Measurements from ENCODE around the gene ALOXE3. TPM values are rescaled to one million over a fixed set of nuclear protein-coding genes. Genes with fewer than 3 reads are reported as not detected.

Gene ALOXE3
- total and polyA plus RNA-seq, 2 experiments from 2014 or later, result 0.10 to 0.27 TPM

DNA sequence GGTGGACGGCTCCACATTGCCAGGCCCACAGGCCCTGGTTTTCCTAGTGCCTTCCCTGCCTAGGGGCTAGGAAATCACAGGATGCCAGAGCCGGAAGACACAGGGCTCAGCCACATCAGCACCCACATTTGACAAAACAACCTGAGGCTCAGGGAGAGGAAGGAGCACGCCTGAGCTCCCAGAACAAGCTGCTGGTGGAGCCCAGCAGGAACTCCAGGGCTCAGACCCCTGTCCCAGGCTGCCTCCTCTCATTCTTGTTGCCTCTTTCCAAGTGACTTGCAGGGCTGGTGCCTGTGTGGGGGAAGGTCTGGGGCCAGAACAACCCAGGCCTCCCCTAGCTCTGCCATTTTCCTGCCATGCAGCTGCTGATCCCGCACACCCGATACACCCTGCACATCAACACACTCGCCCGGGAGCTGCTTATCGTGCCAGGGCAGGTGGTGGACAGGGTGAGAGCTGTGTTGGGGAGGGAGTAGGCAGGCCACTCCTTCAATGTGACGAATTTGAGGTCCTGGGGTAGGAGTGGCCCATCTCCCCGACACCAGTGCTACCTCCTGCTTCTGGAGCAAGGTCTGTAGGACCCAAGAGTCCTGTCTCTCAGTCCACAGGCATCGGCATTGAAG is 71.9 kb downstream of the ALOXE3 start:
- DNase-seq (ENCODE audit: low spot score) (no peak), ATAC-seq (no peak)
- H3K36me3 Mint-ChIP-seq (ENCODE audit: low read depth), result no peaks in the 10 kb centered on the region
- no peak overlapping the region for H2AFZ ChIP-seq
- H3K27me3 Mint-ChIP-seq (ENCODE audit: insufficient read depth, low read depth, poor library complexity), result peaks cover 2% of the 10 kb centered on the region
- TF ChIP-seq ZNF114 (CRISPR knock-in tag; IDR thresholded peaks at IDR 0.05) (no peak), POLR2AphosphoS5 (IDR thresholded peaks at IDR 0.05; ENCODE audit: low read depth) (no peak), CREB1 (CRISPR knock-in tag; IDR thresholded peaks at IDR 0.05; ENCODE audit: low read depth) (no peak), STAT1 (IDR thresholded peaks at IDR 0.05; ENCODE audit: unreplicated experiment) (no peak), EZH2 (IDR thresholded peaks at IDR 0.05; ENCODE audit: low read depth, unreplicated experiment) (no peak), NANOG (IDR thresholded peaks at IDR 0.05; ENCODE audit: borderline replicate concordance) (no peak), JUNB (IDR thresholded peaks at IDR 0.05; ENCODE audit: unreplicated experiment) (no peak), EZH2phosphoT487 (IDR thresholded peaks at IDR 0.05; ENCODE audit: unreplicated experiment) (no peak), ZNF331 (CRISPR knock-in tag; IDR thresholded peaks at IDR 0.05; ENCODE audit: low read depth) (no peak)
- TF ChIP-seq, protein P1, sequence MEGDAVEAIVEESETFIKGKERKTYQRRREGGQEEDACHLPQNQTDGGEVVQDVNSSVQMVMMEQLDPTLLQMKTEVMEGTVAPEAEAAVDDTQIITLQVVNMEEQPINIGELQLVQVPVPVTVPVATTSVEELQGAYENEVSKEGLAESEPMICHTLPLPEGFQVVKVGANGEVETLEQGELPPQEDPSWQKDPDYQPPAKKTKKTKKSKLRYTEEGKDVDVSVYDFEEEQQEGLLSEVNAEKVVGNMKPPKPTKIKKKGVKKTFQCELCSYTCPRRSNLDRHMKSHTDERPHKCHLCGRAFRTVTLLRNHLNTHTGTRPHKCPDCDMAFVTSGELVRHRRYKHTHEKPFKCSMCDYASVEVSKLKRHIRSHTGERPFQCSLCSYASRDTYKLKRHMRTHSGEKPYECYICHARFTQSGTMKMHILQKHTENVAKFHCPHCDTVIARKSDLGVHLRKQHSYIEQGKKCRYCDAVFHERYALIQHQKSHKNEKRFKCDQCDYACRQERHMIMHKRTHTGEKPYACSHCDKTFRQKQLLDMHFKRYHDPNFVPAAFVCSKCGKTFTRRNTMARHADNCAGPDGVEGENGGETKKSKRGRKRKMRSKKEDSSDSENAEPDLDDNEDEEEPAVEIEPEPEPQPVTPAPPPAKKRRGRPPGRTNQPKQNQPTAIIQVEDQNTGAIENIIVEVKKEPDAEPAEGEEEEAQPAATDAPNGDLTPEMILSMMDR (conservative IDR thresholded peaks at IDR 0.05; ENCODE audit: low read depth in 2 of 2), result no peak
- TF ChIP-seq, protein P2, sequence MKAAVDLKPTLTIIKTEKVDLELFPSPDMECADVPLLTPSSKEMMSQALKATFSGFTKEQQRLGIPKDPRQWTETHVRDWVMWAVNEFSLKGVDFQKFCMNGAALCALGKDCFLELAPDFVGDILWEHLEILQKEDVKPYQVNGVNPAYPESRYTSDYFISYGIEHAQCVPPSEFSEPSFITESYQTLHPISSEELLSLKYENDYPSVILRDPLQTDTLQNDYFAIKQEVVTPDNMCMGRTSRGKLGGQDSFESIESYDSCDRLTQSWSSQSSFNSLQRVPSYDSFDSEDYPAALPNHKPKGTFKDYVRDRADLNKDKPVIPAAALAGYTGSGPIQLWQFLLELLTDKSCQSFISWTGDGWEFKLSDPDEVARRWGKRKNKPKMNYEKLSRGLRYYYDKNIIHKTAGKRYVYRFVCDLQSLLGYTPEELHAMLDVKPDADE (IDR thresholded peaks at IDR 0.05), result no peak
- TF ChIP-seq, protein P3, sequence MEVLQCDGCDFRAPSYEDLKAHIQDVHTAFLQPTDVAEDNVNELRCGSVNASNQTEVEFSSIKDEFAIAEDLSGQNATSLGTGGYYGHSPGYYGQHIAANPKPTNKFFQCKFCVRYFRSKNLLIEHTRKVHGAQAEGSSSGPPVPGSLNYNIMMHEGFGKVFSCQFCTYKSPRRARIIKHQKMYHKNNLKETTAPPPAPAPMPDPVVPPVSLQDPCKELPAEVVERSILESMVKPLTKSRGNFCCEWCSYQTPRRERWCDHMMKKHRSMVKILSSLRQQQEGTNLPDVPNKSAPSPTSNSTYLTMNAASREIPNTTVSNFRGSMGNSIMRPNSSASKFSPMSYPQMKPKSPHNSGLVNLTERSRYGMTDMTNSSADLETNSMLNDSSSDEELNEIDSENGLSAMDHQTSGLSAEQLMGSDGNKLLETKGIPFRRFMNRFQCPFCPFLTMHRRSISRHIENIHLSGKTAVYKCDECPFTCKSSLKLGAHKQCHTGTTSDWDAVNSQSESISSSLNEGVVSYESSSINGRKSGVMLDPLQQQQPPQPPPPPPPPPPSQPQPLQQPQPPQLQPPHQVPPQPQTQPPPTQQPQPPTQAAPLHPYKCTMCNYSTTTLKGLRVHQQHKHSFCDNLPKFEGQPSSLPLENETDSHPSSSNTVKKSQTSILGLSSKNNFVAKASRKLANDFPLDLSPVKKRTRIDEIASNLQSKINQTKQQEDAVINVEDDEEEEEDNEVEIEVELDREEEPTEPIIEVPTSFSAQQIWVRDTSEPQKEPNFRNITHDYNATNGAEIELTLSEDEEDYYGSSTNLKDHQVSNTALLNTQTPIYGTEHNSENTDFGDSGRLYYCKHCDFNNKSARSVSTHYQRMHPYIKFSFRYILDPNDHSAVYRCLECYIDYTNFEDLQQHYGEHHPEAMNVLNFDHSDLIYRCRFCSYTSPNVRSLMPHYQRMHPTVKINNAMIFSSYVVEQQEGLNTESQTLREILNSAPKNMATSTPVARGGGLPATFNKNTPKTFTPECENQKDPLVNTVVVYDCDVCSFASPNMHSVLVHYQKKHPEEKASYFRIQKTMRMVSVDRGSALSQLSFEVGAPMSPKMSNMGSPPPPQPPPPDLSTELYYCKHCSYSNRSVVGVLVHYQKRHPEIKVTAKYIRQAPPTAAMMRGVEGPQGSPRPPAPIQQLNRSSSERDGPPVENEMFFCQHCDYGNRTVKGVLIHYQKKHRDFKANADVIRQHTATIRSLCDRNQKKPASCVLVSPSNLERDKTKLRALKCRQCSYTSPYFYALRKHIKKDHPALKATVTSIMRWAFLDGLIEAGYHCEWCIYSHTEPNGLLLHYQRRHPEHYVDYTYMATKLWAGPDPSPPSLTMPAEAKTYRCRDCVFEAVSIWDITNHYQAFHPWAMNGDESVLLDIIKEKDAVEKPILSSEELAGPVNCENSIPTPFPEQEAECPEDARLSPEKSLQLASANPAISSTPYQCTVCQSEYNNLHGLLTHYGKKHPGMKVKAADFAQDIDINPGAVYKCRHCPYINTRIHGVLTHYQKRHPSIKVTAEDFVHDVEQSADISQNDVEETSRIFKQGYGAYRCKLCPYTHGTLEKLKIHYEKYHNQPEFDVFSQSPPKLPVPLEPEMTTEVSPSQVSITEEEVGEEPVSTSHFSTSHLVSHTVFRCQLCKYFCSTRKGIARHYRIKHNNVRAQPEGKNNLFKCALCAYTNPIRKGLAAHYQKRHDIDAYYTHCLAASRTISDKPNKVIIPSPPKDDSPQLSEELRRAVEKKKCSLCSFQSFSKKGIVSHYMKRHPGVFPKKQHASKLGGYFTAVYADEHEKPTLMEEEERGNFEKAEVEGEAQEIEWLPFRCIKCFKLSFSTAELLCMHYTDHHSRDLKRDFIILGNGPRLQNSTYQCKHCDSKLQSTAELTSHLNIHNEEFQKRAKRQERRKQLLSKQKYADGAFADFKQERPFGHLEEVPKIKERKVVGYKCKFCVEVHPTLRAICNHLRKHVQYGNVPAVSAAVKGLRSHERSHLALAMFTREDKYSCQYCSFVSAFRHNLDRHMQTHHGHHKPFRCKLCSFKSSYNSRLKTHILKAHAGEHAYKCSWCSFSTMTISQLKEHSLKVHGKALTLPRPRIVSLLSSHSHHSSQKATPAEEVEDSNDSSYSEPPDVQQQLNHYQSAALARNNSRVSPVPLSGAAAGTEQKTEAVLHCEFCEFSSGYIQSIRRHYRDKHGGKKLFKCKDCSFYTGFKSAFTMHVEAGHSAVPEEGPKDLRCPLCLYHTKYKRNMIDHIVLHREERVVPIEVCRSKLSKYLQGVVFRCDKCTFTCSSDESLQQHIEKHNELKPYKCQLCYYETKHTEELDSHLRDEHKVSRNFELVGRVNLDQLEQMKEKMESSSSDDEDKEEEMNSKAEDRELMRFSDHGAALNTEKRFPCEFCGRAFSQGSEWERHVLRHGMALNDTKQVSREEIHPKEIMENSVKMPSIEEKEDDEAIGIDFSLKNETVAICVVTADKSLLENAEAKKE (CRISPR knock-in tag; IDR thresholded peaks at IDR 0.05), result no peak
- TF ChIP-seq, protein P4, sequence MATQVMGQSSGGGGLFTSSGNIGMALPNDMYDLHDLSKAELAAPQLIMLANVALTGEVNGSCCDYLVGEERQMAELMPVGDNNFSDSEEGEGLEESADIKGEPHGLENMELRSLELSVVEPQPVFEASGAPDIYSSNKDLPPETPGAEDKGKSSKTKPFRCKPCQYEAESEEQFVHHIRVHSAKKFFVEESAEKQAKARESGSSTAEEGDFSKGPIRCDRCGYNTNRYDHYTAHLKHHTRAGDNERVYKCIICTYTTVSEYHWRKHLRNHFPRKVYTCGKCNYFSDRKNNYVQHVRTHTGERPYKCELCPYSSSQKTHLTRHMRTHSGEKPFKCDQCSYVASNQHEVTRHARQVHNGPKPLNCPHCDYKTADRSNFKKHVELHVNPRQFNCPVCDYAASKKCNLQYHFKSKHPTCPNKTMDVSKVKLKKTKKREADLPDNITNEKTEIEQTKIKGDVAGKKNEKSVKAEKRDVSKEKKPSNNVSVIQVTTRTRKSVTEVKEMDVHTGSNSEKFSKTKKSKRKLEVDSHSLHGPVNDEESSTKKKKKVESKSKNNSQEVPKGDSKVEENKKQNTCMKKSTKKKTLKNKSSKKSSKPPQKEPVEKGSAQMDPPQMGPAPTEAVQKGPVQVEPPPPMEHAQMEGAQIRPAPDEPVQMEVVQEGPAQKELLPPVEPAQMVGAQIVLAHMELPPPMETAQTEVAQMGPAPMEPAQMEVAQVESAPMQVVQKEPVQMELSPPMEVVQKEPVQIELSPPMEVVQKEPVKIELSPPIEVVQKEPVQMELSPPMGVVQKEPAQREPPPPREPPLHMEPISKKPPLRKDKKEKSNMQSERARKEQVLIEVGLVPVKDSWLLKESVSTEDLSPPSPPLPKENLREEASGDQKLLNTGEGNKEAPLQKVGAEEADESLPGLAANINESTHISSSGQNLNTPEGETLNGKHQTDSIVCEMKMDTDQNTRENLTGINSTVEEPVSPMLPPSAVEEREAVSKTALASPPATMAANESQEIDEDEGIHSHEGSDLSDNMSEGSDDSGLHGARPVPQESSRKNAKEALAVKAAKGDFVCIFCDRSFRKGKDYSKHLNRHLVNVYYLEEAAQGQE (IDR thresholded peaks at IDR 0.05; ENCODE audit: unreplicated experiment), result no peak
- H3K4me2 ChIP-seq, result no peak overlapping the region
- no peaks in the 10 kb centered on the region for H3F3A ChIP-seq (replicated peaks; ENCODE audit: low read depth)
- H3K9me2 ChIP-seq (ENCODE audit: insufficient read depth), result no peaks in the 10 kb centered on the region
- H3K27ac Mint-ChIP-seq, result no peak overlapping the region
- peaks cover 2% of the 10 kb centered on the region; the same call in 2 of the 3 replicates for H3K4me1 Mint-ChIP-seq
- no peak overlapping the region for H3K4me3 Mint-ChIP-seq
- no peaks in the 10 kb centered on the region for H3K9me3 Mint-ChIP-seq
- H4K20me1 ChIP-seq (replicated peaks; ENCODE audit: insufficient read depth), result no peaks in the 10 kb centered on the region
- H3K4me1 ChIP-seq (ENCODE audit: insufficient read depth), result no peaks in the 10 kb centered on the region
- no peak overlapping the region for H3K27ac ChIP-seq (ENCODE audit: low read depth)
- no peaks in the 10 kb centered on the region for H3K79me2 ChIP-seq (replicated peaks; ENCODE audit: insufficient read depth)
- H3K4me3 ChIP-seq, result no peak overlapping the region
- H3K36me3 ChIP-seq (ENCODE audit: insufficient read depth), result no peaks in the 10 kb centered on the region
- no peaks in the 10 kb centered on the region for H3K27me3 ChIP-seq (ENCODE audit: insufficient read depth)

All from GM23338 (cell line).